CD14-positive monocyte (primary cell): ENCODE results near the gene PCDHGA10. TPM values are rescaled to one million over a fixed set of nuclear protein-coding genes. Genes with fewer than 3 reads are reported as not detected.
"Not testable (repeated sequence)": the region's sequence is repeated elsewhere in the genome, so short reads cannot be mapped to it uniquely, and the experiment has no call there.

Experiments used
- DNase-seq, 3 donors: peaks; one replicate each; pipeline ENCODE4 v3.0.0-alpha.2; 2011 to 2022
- H2AFZ ChIP-seq: 2 replicates; pipeline ENCODE4 v1.6.0; 2012; ENCODE audit warnings: mild to moderate bottlenecking, low read depth, low read length, inconsistent platforms; ENCODE audit not compliant: insufficient read depth, poor library complexity, severe bottlenecking
- H3K27ac ChIP-seq, 2 donors: 1 replicate in 1 of 2; 2 replicates in 1 of 2; pipeline ENCODE4 v1.5.1; 2012 to 2013; ENCODE audit warnings: low read length in 2 of 2, control low read depth in 1 of 2, inconsistent platforms in 1 of 2, low read depth in 1 of 2, mild to moderate bottlenecking in 1 of 2
- H3K27me3 ChIP-seq, 2 donors: one replicate each; pipeline versions ENCODE4 v1.6.0 to v1.6.1; 2011 to 2013; ENCODE audit warnings: low read length in 2 of 2; ENCODE audit not compliant: control insufficient read depth in 2 of 2, insufficient read depth in 2 of 2
- H3K36me3 ChIP-seq, 2 donors: replicated peaks in 1 of 2; 1 replicate in 1 of 2; 2 replicates in 1 of 2; pipeline versions ENCODE4 v1.5.1 to v1.6.1; 2012 to 2013; ENCODE audit warnings: low read length in 2 of 2, control low read depth in 1 of 2, inconsistent platforms in 1 of 2, mild to moderate bottlenecking in 1 of 2; ENCODE audit not compliant: insufficient read depth in 2 of 2, control insufficient read depth in 1 of 2
- H3K4me1 ChIP-seq, 2 donors: 1 replicate in 1 of 2; 2 replicates in 1 of 2; pipeline versions ENCODE4 v1.5.1 to v1.6.1; 2012 to 2013; ENCODE audit warnings: low read length in 2 of 2, control low read depth in 1 of 2, inconsistent platforms in 1 of 2, mild to moderate bottlenecking in 1 of 2, moderate library complexity in 1 of 2; ENCODE audit not compliant: insufficient read depth in 2 of 2, control insufficient read depth in 1 of 2
- H3K4me2 ChIP-seq: replicated peaks from 2 replicates; pipeline ENCODE3; 2012; ENCODE audit warnings: low read length, moderate library complexity, mild to moderate bottlenecking; ENCODE audit not compliant: poor library complexity, severe bottlenecking; ENCODE audit errors: extremely low read depth
- H3K4me3 ChIP-seq, 3 experiments: fragments of 200-600 bp in 1 of 3; sonication (generic) in 1 of 3; replicated peaks in 1 of 3; 1 replicate in 2 of 3; 2 replicates in 1 of 3; pipeline ENCODE4 v1.5.1; 2011 to 2013; ENCODE audit warnings: low read length in 3 of 3, mild to moderate bottlenecking in 3 of 3, control low read depth in 2 of 3, low read depth in 2 of 3, inconsistent platforms in 1 of 3, moderate library complexity in 1 of 3
- H3K79me2 ChIP-seq: 2 replicates; pipeline ENCODE4 v1.6.0; 2012; ENCODE audit warnings: mild to moderate bottlenecking, control low read depth, inconsistent platforms, low read length, moderate library complexity; ENCODE audit not compliant: insufficient read depth
- H3K9ac ChIP-seq: 2 replicates; pipeline ENCODE4 v1.6.0; 2017; ENCODE audit warnings: low read length, mild to moderate bottlenecking; ENCODE audit not compliant: insufficient read depth, poor library complexity, severe bottlenecking
- H3K9me3 ChIP-seq, 2 donors: replicated peaks in 1 of 2; 1 replicate in 1 of 2; 2 replicates in 1 of 2; pipeline versions ENCODE4 v1.5.1 to v1.6.1; 2012 to 2013; ENCODE audit warnings: low read length in 2 of 2, control low read depth in 1 of 2; ENCODE audit not compliant: control insufficient read depth in 1 of 2, insufficient read depth in 1 of 2
- H4K20me1 ChIP-seq: 2 replicates; pipeline ENCODE4 v1.6.0; 2012; ENCODE audit warnings: mild to moderate bottlenecking, low read length, control low read depth, moderate library complexity; ENCODE audit not compliant: insufficient read depth
- H3K27ac Mint-ChIP-seq, 7 donors: one replicate each; pipeline ENCODE4 v1.8.0; 2020; ENCODE audit warnings: mild to moderate bottlenecking in 7 of 7, mixed read lengths in 7 of 7, moderate library complexity in 6 of 7, inconsistent platforms in 2 of 7
- H3K27me3 Mint-ChIP-seq, 3 donors: one replicate each; pipeline ENCODE4 v1.8.0; 2021 to 2022; ENCODE audit warnings: low read depth in 3 of 3, mild to moderate bottlenecking in 3 of 3, mixed read lengths in 3 of 3, moderate library complexity in 3 of 3, inconsistent platforms in 1 of 3
- H3K36me3 Mint-ChIP-seq, 2 donors: one replicate each; pipeline ENCODE4 v1.8.0; 2020; ENCODE audit warnings: mixed read lengths in 2 of 2, inconsistent platforms in 1 of 2, mild to moderate bottlenecking in 1 of 2
- H3K4me1 Mint-ChIP-seq: one replicate; pipeline ENCODE4 v1.8.0; 2020; ENCODE audit warnings: mild to moderate bottlenecking, mixed read lengths
- H3K4me3 Mint-ChIP-seq, 2 donors: one replicate each; pipeline ENCODE4 v1.8.0; 2020; ENCODE audit warnings: mild to moderate bottlenecking in 2 of 2, mixed read lengths in 2 of 2, moderate library complexity in 1 of 2
- H3K9me3 Mint-ChIP-seq, 7 donors: one replicate each; pipeline ENCODE4 v1.8.0; 2020 to 2022; ENCODE audit warnings: mixed read lengths in 7 of 7, mild to moderate bottlenecking in 6 of 7, moderate library complexity in 6 of 7, inconsistent platforms in 2 of 7
- CTCF ChIP-seq: fragments of 200-600 bp; IDR thresholded peaks from one replicate; pipeline ENCODE4 v1.8.0; 2022; ENCODE audit warnings: antibody characterized with exemption, mild to moderate bottlenecking
- WGBS: methylation state at CpG from one replicate; pipeline ENCODE4 v1.1.5; 2013; ENCODE audit warnings: missing lambda C conversion rate; ENCODE audit not compliant: insufficient coverage; 5-methylcytosine and 5-hydroxymethylcytosine counted together
- intact Hi-C, 2 donors: fragments of 100-400 bp; cut with micrococcal nuclease; formaldehyde crosslinking; loops; one replicate each; pipeline versions ENCODE4 v1.15.0 to v1.15.1; 2023
- polyA plus RNA-seq, 3 donors: library from polyadenylated mRNA; depleted of rRNA in 1 of 3; unstranded in 2 of 3; stranded (reverse) in 1 of 3; fragments of 300-500 nt in 2 of 3; fragments of >200 nt in 1 of 3; fragmentation: Illumina TruSeq in 2 of 3; gene quantifications; 1 replicate in 2 of 3; 2 replicates in 1 of 3; pipeline ENCODE4 v1.2.3, GENCODE V29; 2012 to 2021

Gene PCDHGA10
- polyA plus RNA-seq, 3 donors, result not detected

GRCh38 chr5:141392429-141393198, 20.2 kb upstream of the PCDHGA10 start, which contains the start of gene PCDHGA8:
PCDHGA8 (plus strand) TSS chr5:141392633; CDS start chr5:141392814, 181 bp downstream.
- H3K4me1 ChIP-seq, result no peaks in the 10 kb centered on the region
- Mint-ChIP-seq H3K4me3 (peak within 1 kb of the TSS; percentile 42 to 69), H3K27me3 (peaks cover 59 to 88% (median 84%) of the 10 kb centered on the region in 3 donors), H3K36me3 (peaks cover 7 to 12% of the 10 kb centered on the region in 2 donors), H3K9me3 (peaks cover 41 to 79% (median 64%) of the 10 kb centered on the region in 7 donors), H3K27ac (no peak within 1 kb of the TSS), H3K4me1 (peaks cover 5% of the 10 kb centered on the region)
- intact Hi-C loops, result no loop called here
- no peaks in the 10 kb centered on the region for H3K36me3 ChIP-seq
- H3K4me2 ChIP-seq, result no peak within 1 kb of the TSS
- 31% methylated on average over 23 of the region's 38 CpGs for WGBS
- H3K79me2 ChIP-seq, result no peaks in the 10 kb centered on the region
- no peak within 1 kb of the TSS for H2AFZ ChIP-seq
- H3K9ac ChIP-seq, result no peak within 1 kb of the TSS
- H4K20me1 ChIP-seq, result no peaks in the 10 kb centered on the region
- no peak for DNase-seq
- peaks cover 53 to 97% of the 10 kb centered on the region in 2 donors for H3K27me3 ChIP-seq
- TF ChIP-seq CTCF, result peak; percentile 12
- H3K27ac ChIP-seq, result no peak within 1 kb of the TSS
- H3K4me3 ChIP-seq, result no peak within 1 kb of the TSS
- H3K9me3 ChIP-seq, result peaks cover 50 to 92% of the 10 kb centered on the region in 2 donors

- Mint-ChIP-seq H3K4me3 (peak overlapping the region in 1 of 2 donors; percentile 69), H3K27ac (no peak overlapping the region), H3K27me3 (peaks cover 62 to 89% (median 86%) of the 10 kb centered on the region in 3 donors), H3K4me1 (peaks cover 5% of the 10 kb centered on the region), H3K9me3 (peaks cover 41 to 79% (median 64%) of the 10 kb centered on the region in 7 donors), H3K36me3 (peaks cover 7 to 12% of the 10 kb centered on the region in 2 donors)
- no peak overlapping the region for H3K9ac ChIP-seq
- no peak overlapping the region for H3K4me2 ChIP-seq
- peaks cover 52 to 97% of the 10 kb centered on the region in 2 donors for H3K27me3 ChIP-seq
- no peak overlapping the region for H3K4me3 ChIP-seq
- 45% methylated on average over 15 of the region's 21 CpGs for WGBS
- no peak for TF ChIP-seq CTCF
- H3K27ac ChIP-seq, result no peak overlapping the region
- H3K36me3 ChIP-seq, result no peaks in the 10 kb centered on the region
- no peak overlapping the region for H2AFZ ChIP-seq
- no peaks in the 10 kb centered on the region for H4K20me1 ChIP-seq
- H3K79me2 ChIP-seq, result no peaks in the 10 kb centered on the region
- no peak for DNase-seq
- intact Hi-C loops, result no loop called here
- no peaks in the 10 kb centered on the region for H3K4me1 ChIP-seq
- H3K9me3 ChIP-seq, result peaks cover 51 to 91% of the 10 kb centered on the region in 2 donors
Measured at GRCh38 chr5:141393267-141393666, 19.5 kb upstream of the PCDHGA10 start.

GRCh38 chr5:141394401-141395187, 18.2 kb upstream of the PCDHGA10 start:
- H3K27ac Mint-ChIP-seq, H3K36me3 ChIP-seq, H3K27ac ChIP-seq, intact Hi-C loops, H3K4me1 Mint-ChIP-seq, H3K4me2 ChIP-seq, H3K9ac ChIP-seq, H3K4me1 ChIP-seq, DNase-seq, H4K20me1 ChIP-seq, H2AFZ ChIP-seq, H3K4me3 ChIP-seq, H3K79me2 ChIP-seq: not testable (repeated sequence)
- peaks cover 64 to 89% (median 86%) of the 10 kb centered on the region in 3 donors for H3K27me3 Mint-ChIP-seq
- peaks cover 7 to 11% of the 10 kb centered on the region in 2 donors for H3K36me3 Mint-ChIP-seq
- H3K9me3 Mint-ChIP-seq, result peaks cover 39 to 79% (median 64%) of the 10 kb centered on the region in 7 donors
- WGBS, result 30% methylated on average over 30 of the region's 53 CpGs
- peaks cover 50 to 91% of the 10 kb centered on the region in 2 donors for H3K9me3 ChIP-seq
- peaks cover 54 to 97% of the 10 kb centered on the region in 2 donors for H3K27me3 ChIP-seq
- H3K4me3 Mint-ChIP-seq, result peak overlapping the region in 1 of 2 donors; percentile 72
